ENCODE measurements around the gene STRN3.

DNA sequence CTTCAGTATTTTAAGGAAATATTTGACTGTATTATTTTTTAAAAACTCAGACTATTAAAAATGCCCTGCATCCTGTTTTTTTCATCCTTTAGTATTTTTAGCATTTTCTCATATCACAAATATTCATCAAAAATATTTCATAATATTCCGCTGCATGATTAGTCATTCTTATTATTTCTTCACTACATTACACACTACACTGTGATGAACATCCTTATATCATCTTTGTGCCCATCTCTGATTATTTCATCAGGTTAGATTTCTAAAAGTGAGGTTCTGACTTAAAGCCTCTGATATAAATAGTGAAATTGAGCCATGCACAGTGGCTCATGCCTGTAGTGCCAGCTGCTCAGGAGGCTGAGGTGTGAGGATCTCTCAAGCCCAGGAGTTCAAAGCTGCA lies 143.7 kb downstream of the STRN3 start:
- TF ChIP-seq EZH2 (IDR thresholded peaks at IDR 0.05; ENCODE audit: borderline replicate concordance, insufficient read depth, low read depth, low read length, poor library complexity, severe bottlenecking) = no peak
- TF ChIP-seq, protein P1, sequence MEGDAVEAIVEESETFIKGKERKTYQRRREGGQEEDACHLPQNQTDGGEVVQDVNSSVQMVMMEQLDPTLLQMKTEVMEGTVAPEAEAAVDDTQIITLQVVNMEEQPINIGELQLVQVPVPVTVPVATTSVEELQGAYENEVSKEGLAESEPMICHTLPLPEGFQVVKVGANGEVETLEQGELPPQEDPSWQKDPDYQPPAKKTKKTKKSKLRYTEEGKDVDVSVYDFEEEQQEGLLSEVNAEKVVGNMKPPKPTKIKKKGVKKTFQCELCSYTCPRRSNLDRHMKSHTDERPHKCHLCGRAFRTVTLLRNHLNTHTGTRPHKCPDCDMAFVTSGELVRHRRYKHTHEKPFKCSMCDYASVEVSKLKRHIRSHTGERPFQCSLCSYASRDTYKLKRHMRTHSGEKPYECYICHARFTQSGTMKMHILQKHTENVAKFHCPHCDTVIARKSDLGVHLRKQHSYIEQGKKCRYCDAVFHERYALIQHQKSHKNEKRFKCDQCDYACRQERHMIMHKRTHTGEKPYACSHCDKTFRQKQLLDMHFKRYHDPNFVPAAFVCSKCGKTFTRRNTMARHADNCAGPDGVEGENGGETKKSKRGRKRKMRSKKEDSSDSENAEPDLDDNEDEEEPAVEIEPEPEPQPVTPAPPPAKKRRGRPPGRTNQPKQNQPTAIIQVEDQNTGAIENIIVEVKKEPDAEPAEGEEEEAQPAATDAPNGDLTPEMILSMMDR (IDR thresholded peaks at IDR 0.05) = no peak

All from B cell (primary cell).